ENCODE results near the gene GPR107.
A peak's percentile ranks its signal among the peaks of the same experiment; 100 is the strongest.

The GPR107 gene

GRCh38 chr9:130050462-130050861 lies 3.2 kb upstream of the GPR107 start:
- no peak for TF ChIP-seq JUND (IDR thresholded peaks at IDR 0.05; ENCODE audit: low read depth)
- in situ Hi-C loops (cut with HindIII; ENCODE audit: low pct_unique_long_range_greater_than_20kb, low sequenced_read_pairs) = no loop called here
- no peak for DNase-seq (ENCODE audit: low read depth in 1 of 2, low spot score in 1 of 2)

GRCh38 chr9:130051855-130052254 lies 1.9 kb upstream of the GPR107 start:
- DNase-seq (ENCODE audit: low read depth in 1 of 2, low spot score in 1 of 2) = peak; percentile 73 to 95
- peak; percentile 65; the same call in 1 of the 2 replicates for TF ChIP-seq JUND (IDR thresholded peaks at IDR 0.05; ENCODE audit: low read depth)

GRCh38 chr9:130053109-130053503 lies 600 bp upstream of the GPR107 start:
- no peak for DNase-seq (ENCODE audit: low read depth in 1 of 2, low spot score in 1 of 2)
- in situ Hi-C loops (cut with HindIII; ENCODE audit: low pct_unique_long_range_greater_than_20kb, low sequenced_read_pairs) = no loop called here
- TF ChIP-seq JUND (IDR thresholded peaks at IDR 0.05; ENCODE audit: low read depth) = no peak

More at GRCh38 chr9:130051855-130052254, 1.9 kb upstream of the GPR107 start:
- in situ Hi-C loops (cut with HindIII; ENCODE audit: low pct_unique_long_range_greater_than_20kb, low sequenced_read_pairs) = no loop called here

GRCh38 chr9:130054325-130054786 lies 650 bp downstream of the GPR107 start:
- in situ Hi-C loops (cut with HindIII; ENCODE audit: low pct_unique_long_range_greater_than_20kb, low sequenced_read_pairs) = no loop called here
- no peak for TF ChIP-seq JUND (IDR thresholded peaks at IDR 0.05; ENCODE audit: low read depth)
- no peak for DNase-seq (ENCODE audit: low read depth in 1 of 2, low spot score in 1 of 2)

GRCh38 chr9:130054820-130055219 lies 1.1 kb downstream of the GPR107 start:
- no peak for TF ChIP-seq JUND (IDR thresholded peaks at IDR 0.05; ENCODE audit: low read depth)
- in situ Hi-C loops (cut with HindIII; ENCODE audit: low pct_unique_long_range_greater_than_20kb, low sequenced_read_pairs) = no loop called here
- no peak for DNase-seq (ENCODE audit: low read depth in 1 of 2, low spot score in 1 of 2)

GRCh38 chr9:130058154-130058553 lies 4.4 kb downstream of the GPR107 start:
- no peak for DNase-seq (ENCODE audit: low read depth in 1 of 2, low spot score in 1 of 2)
- in situ Hi-C loops (cut with HindIII; ENCODE audit: low pct_unique_long_range_greater_than_20kb, low sequenced_read_pairs) = no loop called here
- no peak for TF ChIP-seq JUND (IDR thresholded peaks at IDR 0.05; ENCODE audit: low read depth)

- no peak for DNase-seq (ENCODE audit: low read depth in 1 of 2, low spot score in 1 of 2)
- in situ Hi-C loops (cut with HindIII; ENCODE audit: low pct_unique_long_range_greater_than_20kb, low sequenced_read_pairs) = no loop called here
- TF ChIP-seq JUND (IDR thresholded peaks at IDR 0.05; ENCODE audit: low read depth) = no peak
Observed at GRCh38 chr9:130058887-130059286, 5.2 kb downstream of the GPR107 start.

- in situ Hi-C loops (cut with HindIII; ENCODE audit: low pct_unique_long_range_greater_than_20kb, low sequenced_read_pairs) = no loop called here
- DNase-seq (ENCODE audit: low read depth in 1 of 2, low spot score in 1 of 2) = no peak
- no peak for TF ChIP-seq JUND (IDR thresholded peaks at IDR 0.05; ENCODE audit: low read depth)
Observed at GRCh38 chr9:130060296-130060695, 6.6 kb downstream of the GPR107 start.

GRCh38 chr9:130062750-130063149 lies 9.0 kb downstream of the GPR107 start:
- TF ChIP-seq JUND (IDR thresholded peaks at IDR 0.05; ENCODE audit: low read depth) = no peak
- in situ Hi-C loops (cut with HindIII; ENCODE audit: low pct_unique_long_range_greater_than_20kb, low sequenced_read_pairs) = no loop called here
- DNase-seq (ENCODE audit: low read depth in 1 of 2, low spot score in 1 of 2) = no peak

- in situ Hi-C loops (cut with HindIII; ENCODE audit: low pct_unique_long_range_greater_than_20kb, low sequenced_read_pairs) = no loop called here
- no peak for DNase-seq (ENCODE audit: low read depth in 1 of 2, low spot score in 1 of 2)
- no peak for TF ChIP-seq JUND (IDR thresholded peaks at IDR 0.05; ENCODE audit: low read depth)
Observed at GRCh38 chr9:130064621-130065020, 10.9 kb downstream of the GPR107 start.

- no peak for TF ChIP-seq JUND (IDR thresholded peaks at IDR 0.05; ENCODE audit: low read depth)
- no peak for DNase-seq (ENCODE audit: low read depth in 1 of 2, low spot score in 1 of 2)
- in situ Hi-C loops (cut with HindIII; ENCODE audit: low pct_unique_long_range_greater_than_20kb, low sequenced_read_pairs) = no loop called here
Observed at GRCh38 chr9:130069048-130069447, 15.3 kb downstream of the GPR107 start.

- in situ Hi-C loops (cut with HindIII; ENCODE audit: low pct_unique_long_range_greater_than_20kb, low sequenced_read_pairs) = no loop called here
- no peak for DNase-seq (ENCODE audit: low read depth in 1 of 2, low spot score in 1 of 2)
- TF ChIP-seq JUND (IDR thresholded peaks at IDR 0.05; ENCODE audit: low read depth) = no peak
Observed at GRCh38 chr9:130072515-130073235, 19.0 kb downstream of the GPR107 start.

GRCh38 chr9:130073373-130073772 lies 19.7 kb downstream of the GPR107 start:
- in situ Hi-C loops (cut with HindIII; ENCODE audit: low pct_unique_long_range_greater_than_20kb, low sequenced_read_pairs) = no loop called here
- no peak for TF ChIP-seq JUND (IDR thresholded peaks at IDR 0.05; ENCODE audit: low read depth)
- DNase-seq (ENCODE audit: low read depth in 1 of 2, low spot score in 1 of 2) = no peak

- peak in 1 of 2 experiments; percentile 38 for DNase-seq (ENCODE audit: low read depth in 1 of 2, low spot score in 1 of 2)
- in situ Hi-C loops (cut with HindIII; ENCODE audit: low pct_unique_long_range_greater_than_20kb, low sequenced_read_pairs) = no loop called here
- no peak for TF ChIP-seq JUND (IDR thresholded peaks at IDR 0.05; ENCODE audit: low read depth)
Observed at GRCh38 chr9:130078547-130078946, 24.8 kb downstream of the GPR107 start.

All from T47D (cell line).